ENCODE results near the gene GMDS.

- TF ChIP-seq CTCF (IDR thresholded peaks at IDR 0.05; ENCODE audit: control extremely low read depth in 1 of 3, insufficient read depth in 1 of 3, low read depth in 1 of 3, low read length in 3 of 3) (no peak), FOSL1 (IDR thresholded peaks at IDR 0.05; ENCODE audit: insufficient read depth, low read depth, low read length) (no peak), EZH2 (IDR thresholded peaks at IDR 0.05; ENCODE audit: low read depth, low read length, severe bottlenecking) (no peak), RAD21 (IDR thresholded peaks at IDR 0.05 in 1 of 2, conservative IDR thresholded peaks at IDR 0.05 in 1 of 2; ENCODE audit: low read depth in 2 of 2, low read length in 2 of 2) (no peak), MAFK (IDR thresholded peaks at IDR 0.05; ENCODE audit: low read depth, low read length) (no peak), SIN3A (conservative IDR thresholded peaks at IDR 0.05 in 1 of 2, IDR thresholded peaks at IDR 0.05 in 1 of 2; ENCODE audit: low read depth in 1 of 2, low read length in 2 of 2) (no peak), CEBPB (IDR thresholded peaks at IDR 0.05; ENCODE audit: low read depth, low read length) (no peak), MAX (IDR thresholded peaks at IDR 0.05) (no peak), CHD2 (IDR thresholded peaks at IDR 0.05; ENCODE audit: low read length) (no peak), RFX5 (IDR thresholded peaks at IDR 0.05; ENCODE audit: borderline replicate concordance, low read depth, low read length) (no peak), NANOG (IDR thresholded peaks at IDR 0.05; ENCODE audit: insufficient read depth, low read depth, low read length, poor library complexity, severe bottlenecking) (no peak), USF2 (IDR thresholded peaks at IDR 0.05; ENCODE audit: low read length) (no peak), TBP (IDR thresholded peaks at IDR 0.05; ENCODE audit: low read depth, low read length) (no peak)
These were observed 350.5 kb downstream of the GMDS start for GRCh38 chr6:1894954-1895353.
